Upper lobe of right lung (tissue), 1 donor: ENCODE measurements around the gene SIAH3. TPM values are rescaled to one million over a fixed set of nuclear protein-coding genes. Genes with fewer than 3 reads are reported as not detected.

ENCODE experiments used
- ATAC-seq: fragments of 200-7000 bp; cut with Tn5 transposase; one replicate; pipeline ENCODE4 v1.9.1; 2020; ENCODE audit warnings: mild to moderate bottlenecking, moderate library complexity
- DNase-seq: peaks from one replicate; pipeline ENCODE4 v3.0.0-alpha.2; 2020
- H3K27ac ChIP-seq: fragments of 200-600 bp; one replicate; pipeline ENCODE4 v1.8.0; 2022
- H3K27me3 ChIP-seq: fragments of 200-600 bp; one replicate; pipeline ENCODE4 v1.8.0; 2022; ENCODE audit warnings: mild to moderate bottlenecking
- H3K36me3 ChIP-seq: fragments of 200-600 bp; one replicate; pipeline ENCODE4 v1.8.0; 2022
- H3K4me1 ChIP-seq: fragments of 200-600 bp; one replicate; pipeline ENCODE4 v1.8.0; 2022
- H3K4me3 ChIP-seq: fragments of 200-600 bp; one replicate; pipeline ENCODE4 v1.8.0; 2022; ENCODE audit warnings: mild to moderate bottlenecking
- H3K9me3 ChIP-seq: fragments of 200-600 bp; one replicate; pipeline ENCODE4 v1.8.0; 2022
- CTCF ChIP-seq: fragments of 200-600 bp; IDR thresholded peaks from one replicate; pipeline ENCODE4 v1.8.0; 2022; ENCODE audit warnings: antibody characterized with exemption
- intact Hi-C: fragments of 100-400 bp; cut with DNase I; formaldehyde crosslinking; loops from one replicate; pipeline ENCODE4 v1.11.0; 2022
- total RNA-seq: library from RNA; stranded (reverse); fragmentation: NEBNext Ultra II Directional; extraction: Animal tissue kit (Norgen Biotek cat#: 25700); gene quantifications from one replicate; pipeline ENCODE4 v1.2.1, GENCODE V29; 2021
- donor health status: DM: no; HTN: yes; CAD: no; lungs with severe emphysema.

The SIAH3 gene
- total RNA-seq, 1 donor from 2014 or later: not detected

- intact Hi-C loops: no loop called here
- Histone ChIP-seq H3K27ac (no peak overlapping the region), H3K36me3 (no peaks in the 10 kb centered on the region), H3K4me3 (no peak overlapping the region), H3K9me3 (no peaks in the 10 kb centered on the region), H3K4me1 (peaks cover 15% of the 10 kb centered on the region), H3K27me3 (peaks cover 29% of the 10 kb centered on the region)
- DNase-seq: no peak
- TF ChIP-seq CTCF: no peak
- ATAC-seq: no peak
Observed at GRCh38 chr13:45849408-45849807, 2.1 kb downstream of the SIAH3 start.

- intact Hi-C loops: no loop called here
- no peak overlapping the region for H3K4me3 ChIP-seq
- H3K27me3 ChIP-seq: peaks cover 29% of the 10 kb centered on the region
- peaks cover 15% of the 10 kb centered on the region for H3K4me1 ChIP-seq
- DNase-seq: no peak
- no peak overlapping the region for H3K27ac ChIP-seq
- no peak for TF ChIP-seq CTCF
- ATAC-seq: peak; percentile 67
- no peaks in the 10 kb centered on the region for H3K9me3 ChIP-seq
- H3K36me3 ChIP-seq: no peaks in the 10 kb centered on the region
Observed at GRCh38 chr13:45847554-45848224, 3.9 kb downstream of the SIAH3 start.

GRCh38 chr13:45846681-45847080 lies 4.9 kb downstream of the SIAH3 start:
- Histone ChIP-seq H3K9me3 (no peaks in the 10 kb centered on the region), H3K27me3 (peaks cover 29% of the 10 kb centered on the region), H3K4me1 (peaks cover 15% of the 10 kb centered on the region), H3K4me3 (no peak overlapping the region), H3K27ac (no peak overlapping the region), H3K36me3 (no peaks in the 10 kb centered on the region)
- TF ChIP-seq CTCF: no peak
- ATAC-seq (no peak), DNase-seq (no peak)
- intact Hi-C loops: no loop called here

GRCh38 chr13:45838171-45838745 lies 13.3 kb downstream of the SIAH3 start:
- Histone ChIP-seq H3K27ac (no peak overlapping the region), H3K4me1 (no peaks in the 10 kb centered on the region), H3K36me3 (no peaks in the 10 kb centered on the region), H3K27me3 (no peaks in the 10 kb centered on the region), H3K4me3 (no peak overlapping the region), H3K9me3 (no peaks in the 10 kb centered on the region)
- intact Hi-C loops: no loop called here
- no peak for ATAC-seq
- no peak for DNase-seq
- TF ChIP-seq CTCF: no peak

- H3K4me3 ChIP-seq: no peak overlapping the region
- no peaks in the 10 kb centered on the region for H3K27me3 ChIP-seq
- no peak overlapping the region for H3K27ac ChIP-seq
- H3K4me1 ChIP-seq: no peaks in the 10 kb centered on the region
- ATAC-seq (no peak), DNase-seq (no peak)
- no peaks in the 10 kb centered on the region for H3K9me3 ChIP-seq
- no peak for TF ChIP-seq CTCF
- H3K36me3 ChIP-seq: no peaks in the 10 kb centered on the region
- intact Hi-C loops: no loop called here
Observed at GRCh38 chr13:45837111-45837510, 14.4 kb downstream of the SIAH3 start.
